HG03442 (cell line): ENCODE data around the gene PAK5.
"Not testable (repeated sequence)": the region's sequence is repeated elsewhere in the genome, so short reads cannot be mapped to it uniquely, and the experiment has no call there.

ENCODE experiments used
- ATAC-seq: cut with Tn5 transposase; IDR thresholded peaks from one replicate; pipeline ENCODE4 v1.9.1; 2021; ENCODE audit warnings: mild to moderate bottlenecking, moderate library complexity; ENCODE audit not compliant: unreplicated experiment

Gene PAK5

GRCh38 chr20:9686455-9686854, 152.4 kb downstream of the PAK5 start:
- no peak for ATAC-seq

GRCh38 chr20:9686001-9686400, 152.9 kb downstream of the PAK5 start:
- no peak for ATAC-seq

- no peak for ATAC-seq
These were observed 153.9 kb downstream of the PAK5 start for GRCh38 chr20:9685011-9685410.

- no peak for ATAC-seq
These were observed 161.7 kb downstream of the PAK5 start for GRCh38 chr20:9677100-9677623.

- ATAC-seq = no peak
These were observed 165.9 kb downstream of the PAK5 start for GRCh38 chr20:9672981-9673380.

DNA sequence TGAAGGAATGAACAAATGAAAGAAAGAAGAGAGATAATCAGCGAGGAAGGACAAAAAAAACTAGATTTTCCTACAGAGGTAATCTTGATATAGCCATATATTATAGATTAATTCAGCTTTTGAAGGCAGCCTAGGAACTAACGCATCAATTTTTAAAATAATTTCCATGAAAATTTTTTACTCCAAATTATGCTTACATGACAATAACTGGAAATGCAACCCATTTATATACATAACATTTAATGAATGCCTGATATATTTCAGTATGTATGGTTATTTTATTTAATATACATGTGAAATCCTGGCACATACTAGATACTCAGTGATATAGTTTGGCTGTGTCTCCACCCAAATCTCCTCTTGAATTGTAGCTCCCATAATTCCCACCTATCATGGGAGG, 166.8 kb downstream of the PAK5 start:
- no peak for ATAC-seq

- no peak for ATAC-seq
These were observed 170.5 kb downstream of the PAK5 start for GRCh38 chr20:9668381-9668780.

- ATAC-seq = no peak
These were observed 175.5 kb downstream of the PAK5 start for GRCh38 chr20:9663423-9663822.

- ATAC-seq = no peak
These were observed 178.5 kb downstream of the PAK5 start for GRCh38 chr20:9660236-9660868.

- ATAC-seq = no peak
These were observed 191.1 kb downstream of the PAK5 start for GRCh38 chr20:9647741-9648140.

- no peak for ATAC-seq
These were observed 192.5 kb downstream of the PAK5 start for GRCh38 chr20:9646375-9646774.

GRCh38 chr20:9642882-9643281, 196.0 kb downstream of the PAK5 start:
- ATAC-seq = no peak

DNA sequence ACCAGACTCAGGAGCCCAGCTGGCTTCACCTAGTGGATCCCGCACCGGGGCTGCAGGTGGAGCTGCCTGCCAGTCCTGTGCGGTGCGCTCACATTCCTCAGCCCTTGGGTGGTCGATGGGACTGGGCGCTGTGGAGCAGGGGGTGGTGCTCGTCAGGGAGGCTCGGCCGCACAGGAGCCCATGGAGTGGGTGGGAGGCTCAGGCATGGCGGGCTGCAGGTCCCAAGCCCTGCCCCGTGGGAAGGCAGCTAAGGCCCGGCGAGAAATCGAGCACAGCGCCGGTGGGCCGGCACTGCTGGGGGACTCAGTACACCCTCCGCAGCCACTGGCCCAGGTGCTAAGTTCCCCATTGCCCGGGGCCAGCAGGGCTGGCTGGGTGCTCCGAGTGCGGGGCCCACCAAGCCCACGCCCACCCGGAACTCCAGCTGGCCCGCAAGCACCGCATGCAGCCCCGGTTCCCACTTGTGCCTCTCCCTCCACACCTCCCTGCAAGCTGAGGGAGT, 197.3 kb downstream of the PAK5 start:
- ATAC-seq = not testable (repeated sequence)

GRCh38 chr20:9637889-9638288, 201.0 kb downstream of the PAK5 start:
- no peak for ATAC-seq

DNA sequence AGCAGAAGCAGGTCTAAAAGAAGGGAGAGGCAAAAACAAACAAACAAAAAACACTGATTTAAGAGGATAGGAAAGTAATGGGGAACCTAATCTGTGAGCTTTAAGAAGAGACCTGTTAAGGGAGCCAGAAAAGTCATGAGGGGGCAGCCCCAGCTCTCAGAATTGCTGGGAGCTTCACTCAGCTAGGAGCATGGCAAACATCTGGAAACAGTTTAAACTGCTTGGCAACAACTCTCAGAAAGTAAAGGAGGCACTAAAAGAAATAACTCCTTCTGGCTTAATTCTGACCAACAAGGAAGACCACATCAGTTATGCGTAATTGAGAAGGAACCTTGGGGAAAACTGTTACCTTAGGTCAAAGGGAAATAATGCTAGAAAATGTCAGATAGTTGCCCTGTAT, 203.1 kb downstream of the PAK5 start:
- ATAC-seq = no peak

DNA sequence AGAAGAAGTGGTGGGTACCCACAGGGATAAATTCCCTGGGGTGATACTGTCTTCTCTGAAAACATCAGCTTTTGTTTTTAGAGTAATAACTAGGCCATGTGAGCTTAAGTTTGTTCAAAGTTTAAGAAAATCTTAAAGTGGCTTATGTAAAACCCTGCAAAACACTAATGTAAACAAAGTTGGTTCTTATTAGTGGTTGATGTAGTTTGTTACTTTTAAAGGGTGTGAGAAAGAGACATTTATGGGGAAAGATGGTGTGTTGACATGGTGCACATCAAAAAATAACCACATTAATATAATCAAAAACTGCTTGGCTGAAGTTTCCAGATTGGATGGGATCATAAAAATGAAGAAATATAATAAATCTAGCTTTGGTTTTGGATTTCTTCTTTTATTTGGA, 204.5 kb downstream of the PAK5 start:
- ATAC-seq = no peak

DNA sequence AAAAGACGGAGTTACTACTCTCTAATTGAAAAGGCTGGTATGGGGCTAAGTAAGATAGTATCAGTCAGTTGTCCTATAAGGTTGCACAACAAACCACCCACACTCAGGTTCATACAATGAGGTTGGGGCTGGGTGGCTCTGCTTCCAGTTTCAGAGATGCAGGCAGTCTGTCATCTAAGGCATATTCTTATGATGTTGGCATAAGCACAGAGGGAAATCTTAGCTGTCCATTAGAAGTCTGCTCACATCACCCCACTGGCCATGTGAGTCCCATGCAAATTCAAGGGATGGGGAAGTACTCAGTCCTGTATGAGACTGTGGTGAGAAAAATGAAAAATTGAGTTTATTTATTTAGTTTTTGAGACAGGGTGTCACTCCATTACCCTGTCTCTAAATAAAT, 205.9 kb downstream of the PAK5 start:
- no peak for ATAC-seq

- no peak for ATAC-seq
These were observed 206.6 kb downstream of the PAK5 start for GRCh38 chr20:9632265-9632664.

- ATAC-seq = no peak
These were observed 208.3 kb downstream of the PAK5 start for GRCh38 chr20:9630554-9630953.

DNA sequence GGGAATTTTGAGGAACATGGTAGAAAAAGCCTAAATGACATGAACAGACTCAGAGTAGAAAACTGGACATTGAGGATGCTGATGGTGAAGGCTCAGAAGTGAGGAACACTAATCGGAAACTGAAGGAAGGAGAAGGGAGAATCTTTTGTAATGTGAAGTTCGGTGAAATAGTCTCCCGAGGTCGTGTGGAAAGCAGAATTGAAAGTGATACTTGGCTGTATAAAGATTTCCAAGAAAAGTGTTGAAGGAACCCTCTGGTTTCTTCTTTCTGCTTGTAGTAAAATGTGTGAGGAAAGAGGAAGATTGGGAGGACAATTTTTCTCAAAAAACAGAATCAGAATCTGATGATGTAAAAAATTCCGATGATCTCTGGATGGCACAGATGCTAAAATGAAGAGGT, 209.0 kb downstream of the PAK5 start:
- ATAC-seq = no peak

GRCh38 chr20:9628589-9628988, 210.3 kb downstream of the PAK5 start:
- no peak for ATAC-seq

DNA sequence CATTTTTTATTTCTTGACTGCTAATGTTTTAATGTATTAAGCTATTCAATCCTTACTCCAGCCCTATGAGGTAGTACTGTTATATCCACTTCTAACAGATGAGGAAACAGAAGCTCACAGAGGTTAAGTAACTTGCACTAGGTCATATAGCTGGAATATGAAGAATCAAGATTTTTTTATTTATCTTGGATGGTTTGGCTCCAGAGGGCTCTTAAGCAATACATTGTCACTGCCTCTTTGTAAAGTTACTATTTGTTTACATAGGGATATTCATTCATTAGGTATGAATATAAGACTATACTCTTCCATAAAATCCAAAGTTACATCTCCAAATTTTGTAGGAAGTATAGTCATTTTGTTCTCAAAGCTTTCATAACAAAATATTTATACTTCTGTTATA, 210.7 kb downstream of the PAK5 start:
- ATAC-seq = no peak

DNA sequence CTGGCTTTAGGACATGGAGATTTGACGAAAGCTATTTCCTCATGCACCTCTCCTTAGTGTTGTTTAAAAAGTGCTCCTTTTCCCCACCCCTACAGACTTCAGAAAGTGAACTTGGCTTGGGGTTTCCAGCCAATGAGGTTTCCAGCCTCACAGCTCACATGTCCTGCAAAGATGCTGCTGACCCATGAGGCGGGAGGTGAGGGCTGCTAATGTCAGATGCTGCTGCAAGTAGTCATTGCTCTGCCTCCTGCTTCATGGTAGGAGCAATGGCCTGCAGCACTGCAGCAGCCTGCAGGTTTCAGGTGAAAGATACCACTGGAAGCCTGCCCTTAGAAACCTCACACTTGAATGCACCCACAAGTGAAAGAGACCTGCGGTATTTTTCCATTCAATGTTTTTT, 211.7 kb downstream of the PAK5 start:
- no peak for ATAC-seq
